Subcutaneous adipose tissue (tissue), 4 donors: ENCODE data around the gene CDT1. TPM values are rescaled to one million over a fixed set of nuclear protein-coding genes. Genes with fewer than 3 reads are reported as not detected.

Source experiments
- CTCF ChIP-seq: fragments of 450-650 bp; IDR thresholded peaks from one replicate; pipeline ENCODE4 v1.5.1; 2016; ENCODE audit warnings: low read depth, mild to moderate bottlenecking, control low read depth, antibody characterized with exemption, moderate library complexity
- total RNA-seq, 4 donors: library from RNA; depleted of rRNA; stranded (reverse); fragments of >200 nt; gene quantifications; one replicate each; pipeline ENCODE4 v1.1.0, GENCODE V29; 2016

The CDT1 gene
- total RNA-seq, 4 donors from 2014 or later = 1.1 to 2.0 TPM; not detected in 2

GRCh38 chr16:88782454-88783390 is 20.9 kb upstream of the CDT1 start:
- TF ChIP-seq CTCF = no peak

- no peak for TF ChIP-seq CTCF
Measured at GRCh38 chr16:88783391-88784073, 20.1 kb upstream of the CDT1 start.

DNA sequence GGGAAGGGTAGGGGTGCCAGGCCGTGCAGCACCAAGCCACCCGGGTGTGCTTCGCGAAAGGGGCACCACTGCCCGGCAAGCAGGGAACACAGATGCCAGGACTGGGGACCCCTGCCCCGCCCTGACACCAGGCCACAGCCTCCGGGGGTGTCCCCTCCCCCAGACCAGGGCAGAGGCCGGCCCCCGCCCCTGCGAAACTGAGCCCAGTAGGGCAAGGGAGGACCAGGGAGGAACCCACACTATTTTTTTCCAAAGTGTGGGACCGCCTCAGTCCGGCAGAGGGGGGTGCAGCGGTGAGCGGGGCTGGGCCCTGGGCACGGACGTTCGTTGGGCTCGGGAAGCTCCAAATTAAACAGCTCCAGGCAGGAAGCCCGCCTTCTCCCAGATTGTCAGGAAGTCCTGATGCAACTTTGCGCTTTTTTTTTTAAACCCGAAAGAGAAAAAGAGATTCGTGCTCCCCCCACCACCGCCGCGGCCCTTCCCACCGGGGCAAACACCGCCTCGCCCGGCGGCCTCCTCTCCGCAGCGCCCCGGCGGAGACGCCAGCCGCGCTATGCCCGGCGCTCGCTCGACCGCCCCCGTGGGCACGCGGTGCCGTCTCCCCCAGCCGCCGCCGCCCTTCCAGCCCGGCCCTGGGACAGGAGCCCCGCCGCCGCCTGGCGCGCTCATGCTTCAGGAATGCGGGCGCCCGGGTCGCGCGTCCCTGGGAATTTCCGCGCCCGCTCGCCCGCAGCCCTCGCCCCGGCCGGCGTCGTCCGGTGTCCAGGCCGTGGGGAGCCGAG is 19.3 kb upstream of the CDT1 start:
- TF ChIP-seq CTCF = no peak

DNA sequence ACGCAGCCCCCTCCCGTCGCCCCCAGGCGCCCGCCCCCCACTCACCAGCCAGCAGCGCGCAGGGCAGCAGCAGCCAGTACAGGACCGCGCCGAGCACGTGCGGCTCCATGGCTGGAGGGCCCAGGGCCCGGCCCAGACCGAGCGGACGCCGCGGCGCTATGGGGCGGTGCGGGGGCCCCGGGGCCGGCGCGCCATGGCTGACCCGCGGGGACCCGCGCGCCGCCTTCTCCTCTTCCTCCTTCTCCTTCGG is 18.8 kb upstream of the CDT1 start:
- no peak for TF ChIP-seq CTCF

GRCh38 chr16:88785106-88785924 is 18.3 kb upstream of the CDT1 start, which contains the start of gene PIEZO1:
Gene PIEZO1 (minus strand): TSS chr16:88785220. CDS start chr16:88784964, 256 bp downstream.
- TF ChIP-seq CTCF = no peak

DNA sequence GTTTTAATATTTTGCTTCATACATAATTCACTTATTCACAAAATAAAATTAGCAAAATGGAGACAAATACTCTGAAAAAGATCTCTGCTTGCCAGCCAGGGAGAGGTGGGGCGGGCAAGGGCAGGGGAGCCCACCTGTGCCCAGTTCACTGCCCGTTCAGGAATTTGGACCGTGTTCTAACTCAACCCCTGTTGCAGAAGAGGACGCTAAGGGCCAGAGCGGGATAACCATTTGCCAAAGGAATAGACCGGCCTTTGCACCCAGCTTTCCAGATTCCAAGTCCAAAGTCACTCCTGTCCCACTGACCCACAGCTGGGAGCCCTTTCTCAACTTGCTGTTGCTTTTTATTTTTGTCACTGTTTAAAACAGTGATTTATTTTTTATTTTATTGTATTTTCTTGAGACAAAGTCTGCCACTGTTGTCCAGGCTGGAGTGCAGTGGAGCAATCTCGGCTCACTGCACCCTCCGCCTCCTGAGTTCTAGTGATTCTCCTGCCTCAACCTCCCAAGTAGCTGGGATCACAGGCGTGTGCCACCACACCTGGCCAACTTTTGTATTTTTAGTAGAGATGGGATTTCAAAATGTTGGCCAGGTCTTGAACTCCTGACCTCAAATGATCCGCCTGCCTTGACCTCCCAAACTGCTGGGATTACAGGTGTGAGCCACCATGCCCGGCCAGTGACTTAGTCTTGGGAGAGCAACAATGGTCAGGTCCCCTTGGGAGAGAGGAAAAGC is 15.8 kb upstream of the CDT1 start:
- no peak for TF ChIP-seq CTCF
